ENCODE data around the gene TMEM161A. TPM values are rescaled to one million over a fixed set of nuclear protein-coding genes. Genes with fewer than 3 reads are reported as not detected.

The TMEM161A gene
- polyA plus RNA-seq, 4 donors, result 24.7 to 46.3 (median 31.9) TPM

Other genes starting within 250 kb of the TMEM161A start
- gene CERS1, start 242.3 kb downstream of the TMEM161A start, polyA plus RNA-seq (ENCODE audit: insufficient read length in 4 of 4), result 1 to 10 TPM; 5.4 to 8.0 (median 6.4) TPM
- 100 to 1,000 TPM in 3 of 4 donors, 10 to 100 TPM in 1; 93.4 to 140 (median 104) TPM for gene COPE, start 219.1 kb downstream of the TMEM161A start, polyA plus RNA-seq (ENCODE audit: insufficient read length in 4 of 4)
- gene DDX49, start 218.8 kb downstream of the TMEM161A start, polyA plus RNA-seq (ENCODE audit: insufficient read length in 4 of 4), result 10 to 100 TPM; 46.2 to 57.3 (median 48.6) TPM
- gene HOMER3, start 197.3 kb downstream of the TMEM161A start, polyA plus RNA-seq (ENCODE audit: insufficient read length in 4 of 4), result 10 to 100 TPM; 53.2 to 76.5 (median 56.5) TPM
- 10 to 100 TPM; 79.3 to 88.4 (median 85.5) TPM for gene SUGP2, start 105.0 kb downstream of the TMEM161A start, polyA plus RNA-seq (ENCODE audit: insufficient read length in 4 of 4)
- gene ARMC6, start 104.9 kb downstream of the TMEM161A start, polyA plus RNA-seq (ENCODE audit: insufficient read length in 4 of 4), result 10 to 100 TPM; 34.5 to 37.9 (median 34.8) TPM
- gene SLC25A42, start 74.5 kb downstream of the TMEM161A start, polyA plus RNA-seq (ENCODE audit: insufficient read length in 4 of 4), result 10 to 100 TPM; 17.4 to 21.1 (median 19.8) TPM
- gene MEF2B, start 31.8 kb upstream of the TMEM161A start, polyA plus RNA-seq (ENCODE audit: insufficient read length in 4 of 4), result 1 to 10 TPM; 1.3 to 1.9 (median 1.5) TPM
- 10 to 100 TPM; 16.1 to 22.4 (median 19.1) TPM for gene BORCS8, start 53.7 kb upstream of the TMEM161A start, polyA plus RNA-seq (ENCODE audit: insufficient read length in 4 of 4)
- gene RFXANK, start 53.8 kb upstream of the TMEM161A start, polyA plus RNA-seq (ENCODE audit: insufficient read length in 4 of 4), result 10 to 100 TPM; 61.0 to 81.8 (median 64.8) TPM
- 10 to 100 TPM; 12.2 to 16.8 (median 14.8) TPM for gene NR2C2AP, start 64.9 kb upstream of the TMEM161A start, polyA plus RNA-seq (ENCODE audit: insufficient read length in 4 of 4)
- under 1 TPM in 3 of 4 donors, not detected in 1; 0.12 to 0.27 (median 0.14) TPM for gene NCAN, start 73.5 kb upstream of the TMEM161A start, polyA plus RNA-seq (ENCODE audit: insufficient read length in 4 of 4)
- gene TM6SF2, start 134.8 kb upstream of the TMEM161A start, polyA plus RNA-seq (ENCODE audit: insufficient read length in 4 of 4), result 1 to 10 TPM; 2.3 to 4.3 (median 2.6) TPM
- 10 to 100 TPM; 47.3 to 64.0 (median 56.4) TPM for gene SUGP1, start 182.0 kb upstream of the TMEM161A start, polyA plus RNA-seq (ENCODE audit: insufficient read length in 4 of 4)
- gene MAU2, start 182.4 kb upstream of the TMEM161A start, polyA plus RNA-seq (ENCODE audit: insufficient read length in 4 of 4), result 10 to 100 TPM; 40.8 to 51.1 (median 47.3) TPM